Psoas muscle (tissue), 8 donors: ENCODE results near the gene ZBTB24. TPM values are rescaled to one million over a fixed set of nuclear protein-coding genes. Genes with fewer than 3 reads are reported as not detected.

Experiments
- ATAC-seq, 4 donors: fragments of 200-7000 bp; cut with Tn5 transposase; one replicate each; pipeline ENCODE4 v1.9.1; 2020; ENCODE audit warnings: moderate library complexity in 3 of 4, mild to moderate bottlenecking in 2 of 4
- DNase-seq, 2 donors: peaks; one replicate each; pipeline ENCODE4 v3.0.0-alpha.2; 2020
- H3K27ac ChIP-seq: fragments of 200-600 bp; one replicate; pipeline ENCODE4 v1.8.0; 2022
- H3K27me3 ChIP-seq, 3 donors: fragments of 200-600 bp in 1 of 3; one replicate each; pipeline versions ENCODE4 v1.6.1 to v1.8.0; 2013 to 2022; ENCODE audit warnings: low read length in 2 of 3, mild to moderate bottlenecking in 2 of 3, moderate library complexity in 1 of 3; ENCODE audit not compliant: insufficient read depth in 3 of 3
- H3K36me3 ChIP-seq, 2 donors: fragments of 200-600 bp in 1 of 2; one replicate each; pipeline versions ENCODE4 v1.6.1 to v1.8.0; 2013 to 2022; ENCODE audit warnings: low read depth in 1 of 2, mild to moderate bottlenecking in 1 of 2, moderate library complexity in 1 of 2; ENCODE audit not compliant: insufficient read depth in 1 of 2
- H3K4me1 ChIP-seq: fragments of 200-600 bp; one replicate; pipeline ENCODE4 v1.8.0; 2022
- H3K4me3 ChIP-seq: fragments of 200-600 bp; one replicate; pipeline ENCODE4 v1.8.0; 2022; ENCODE audit warnings: mild to moderate bottlenecking
- H3K9me3 ChIP-seq: fragments of 200-600 bp; one replicate; pipeline ENCODE4 v1.8.0; 2022
- WGBS, 3 donors: extraction: QIAGEN DNeasy Blood & Tissue Kit; methylation state at CpG; one replicate each; pipeline versions ENCODE4 v1.1.6 to v1.1.7; 2013; 5-methylcytosine and 5-hydroxymethylcytosine counted together
- intact Hi-C, 2 donors: fragments of 100-400 bp; cut with DNase I; formaldehyde crosslinking; loops; one replicate each; pipeline versions ENCODE4 v1.11.0 to v1.14.2; 2022
- polyA plus RNA-seq, 3 donors: library from polyadenylated mRNA; stranded (reverse); fragments of 200-250 nt; gene quantifications; one replicate each; pipeline ENCODE4 v1.2.3, GENCODE V29; 2013
- total RNA-seq, 4 donors: library from RNA; stranded (reverse); fragmentation: NEBNext Ultra II Directional in 2 of 4; extraction: Animal tissue kit (Norgen Biotek cat#: 25700) in 2 of 4; gene quantifications; one replicate each; pipeline versions ENCODE4 v1.2.1 to v1.2.4, GENCODE V29; 2021 to 2023
- TF ChIP-seq, protein P1 (sequence below): fragments of 200-600 bp; IDR thresholded peaks from one replicate; pipeline ENCODE4 v1.8.0; 2022; ENCODE audit warnings: antibody characterized with exemption
- donor health status: healthy with polysubstance abuse.
- donor health status: DM: no; HTN: no; CAD: no; lungs with moderate emphysema.
- donor health status: Bipolar disorder and iron deficiency.
- donor health status: healthy.
- donor health status: DM: yes; HTN: yes; CAD: no.
- donor health status: DM: no; HTN: no; CAD: no.
- donor health status: DM: no; HTN: no; CAD: no.
- donor health status: DM: yes; HTN: yes; CAD: no.

Gene ZBTB24
- total and polyA plus RNA-seq, 7 donors, result 2.3 to 5.8 (median 5.3) TPM

DNA sequence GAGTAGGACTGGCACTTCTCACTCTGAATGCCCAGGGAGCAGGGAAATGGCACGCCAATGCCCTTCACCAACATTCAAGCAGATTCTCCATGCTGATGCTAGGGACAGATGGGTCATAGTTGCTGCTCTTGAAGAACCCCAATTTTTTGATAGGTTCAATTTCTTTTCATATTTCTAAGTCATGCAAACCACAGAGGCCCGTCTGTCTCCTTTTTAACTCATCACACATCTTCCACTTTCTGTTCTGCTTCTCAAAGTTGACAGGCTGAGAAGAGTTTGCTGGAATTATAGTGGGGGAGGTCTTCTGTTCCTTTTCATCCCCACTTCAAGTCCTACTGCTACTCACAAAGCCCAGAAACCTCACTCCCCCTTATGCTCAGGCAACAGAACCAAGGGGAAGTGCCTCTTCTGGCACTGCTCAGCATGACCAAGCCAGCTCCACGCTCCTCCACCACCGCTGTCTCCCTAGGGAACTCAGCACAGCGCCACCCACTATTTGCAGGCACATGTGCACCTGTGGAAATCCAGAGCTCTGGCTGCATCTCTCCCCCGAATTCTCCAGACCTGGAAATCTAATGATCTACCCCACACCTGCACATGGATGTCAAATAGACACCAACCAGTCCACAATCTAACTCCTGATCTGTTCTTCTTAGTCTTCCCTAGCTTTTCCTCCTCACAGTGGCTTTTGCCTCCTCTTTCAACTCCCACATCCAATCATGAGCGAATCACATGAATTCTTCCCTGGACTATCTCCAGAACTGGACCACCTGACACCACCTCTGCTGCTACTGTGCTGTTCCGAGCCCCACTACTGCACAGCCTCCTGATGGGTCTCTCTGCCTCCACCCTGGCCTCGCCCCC is 10.7 kb downstream of the ZBTB24 start:
- H3K9me3 ChIP-seq, result no peaks in the 10 kb centered on the region
- H3K27ac ChIP-seq, result no peak overlapping the region
- WGBS, 3 donors, result 86 to 92% (median 89%) methylated on average over 9 of the region's 9 CpGs
- H3K27me3 ChIP-seq, result no peaks in the 10 kb centered on the region
- H3K4me1 ChIP-seq, result no peaks in the 10 kb centered on the region
- intact Hi-C loops, result no loop called here
- DNase-seq, result no peak
- peaks cover 8 to 98% of the 10 kb centered on the region in 2 donors for H3K36me3 ChIP-seq
- TF ChIP-seq, protein P1, sequence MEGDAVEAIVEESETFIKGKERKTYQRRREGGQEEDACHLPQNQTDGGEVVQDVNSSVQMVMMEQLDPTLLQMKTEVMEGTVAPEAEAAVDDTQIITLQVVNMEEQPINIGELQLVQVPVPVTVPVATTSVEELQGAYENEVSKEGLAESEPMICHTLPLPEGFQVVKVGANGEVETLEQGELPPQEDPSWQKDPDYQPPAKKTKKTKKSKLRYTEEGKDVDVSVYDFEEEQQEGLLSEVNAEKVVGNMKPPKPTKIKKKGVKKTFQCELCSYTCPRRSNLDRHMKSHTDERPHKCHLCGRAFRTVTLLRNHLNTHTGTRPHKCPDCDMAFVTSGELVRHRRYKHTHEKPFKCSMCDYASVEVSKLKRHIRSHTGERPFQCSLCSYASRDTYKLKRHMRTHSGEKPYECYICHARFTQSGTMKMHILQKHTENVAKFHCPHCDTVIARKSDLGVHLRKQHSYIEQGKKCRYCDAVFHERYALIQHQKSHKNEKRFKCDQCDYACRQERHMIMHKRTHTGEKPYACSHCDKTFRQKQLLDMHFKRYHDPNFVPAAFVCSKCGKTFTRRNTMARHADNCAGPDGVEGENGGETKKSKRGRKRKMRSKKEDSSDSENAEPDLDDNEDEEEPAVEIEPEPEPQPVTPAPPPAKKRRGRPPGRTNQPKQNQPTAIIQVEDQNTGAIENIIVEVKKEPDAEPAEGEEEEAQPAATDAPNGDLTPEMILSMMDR, result no peak
- H3K4me3 ChIP-seq, result no peak overlapping the region
- ATAC-seq, result no peak

GRCh38 chr6:109471105-109471810 is 11.8 kb downstream of the ZBTB24 start:
- intact Hi-C loops, result no loop called here

DNA sequence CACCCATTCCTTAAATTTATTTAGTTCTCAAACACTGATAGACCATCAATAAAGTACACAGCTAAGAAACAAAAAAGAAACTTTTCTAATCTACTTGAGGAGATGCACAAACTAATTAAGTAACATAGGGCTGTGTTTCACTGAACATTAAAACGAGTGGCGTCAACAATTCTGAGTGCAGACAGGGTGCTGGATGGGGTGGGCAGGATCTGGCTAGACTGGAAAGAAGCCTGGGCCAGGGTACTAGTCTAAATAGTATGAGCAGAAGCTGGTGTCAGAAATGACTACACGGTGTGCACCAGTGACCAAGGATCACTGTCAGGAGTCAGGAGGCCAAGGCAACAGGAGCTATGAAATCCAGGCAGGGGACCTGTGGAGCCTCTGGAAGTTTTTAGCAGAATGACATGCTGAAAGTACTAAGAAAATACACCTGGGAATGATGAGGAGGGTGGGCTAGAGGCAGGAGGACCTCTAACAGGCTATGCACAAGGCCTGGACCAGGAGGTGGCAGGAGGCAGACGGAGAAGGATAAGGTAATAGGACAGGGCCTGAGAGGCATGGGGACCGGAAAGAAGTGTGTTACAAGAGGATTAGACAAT is 13.3 kb downstream of the ZBTB24 start:
- no peak overlapping the region for H3K27ac ChIP-seq
- H3K4me1 ChIP-seq, result peaks cover 12% of the 10 kb centered on the region
- 87 to 88% (median 88%) methylated on average over 5 of the region's 5 CpGs for WGBS, 3 donors
- no peaks in the 10 kb centered on the region for H3K9me3 ChIP-seq
- DNase-seq (no peak), ATAC-seq (no peak)
- no peaks in the 10 kb centered on the region for H3K27me3 ChIP-seq
- intact Hi-C loops, result no loop called here
- H3K36me3 ChIP-seq, result peaks cover 12 to 100% of the 10 kb centered on the region in 2 donors
- TF ChIP-seq, protein P1, result no peak
- H3K4me3 ChIP-seq, result no peak overlapping the region

More at GRCh38 chr6:109471105-109471810, 11.8 kb downstream of the ZBTB24 start:
- DNase-seq (no peak), ATAC-seq (no peak)
- no peaks in the 10 kb centered on the region for H3K9me3 ChIP-seq
- no peaks in the 10 kb centered on the region for H3K27me3 ChIP-seq
- H3K27ac ChIP-seq, result no peak overlapping the region
- H3K36me3 ChIP-seq, result peaks cover 9 to 100% of the 10 kb centered on the region in 2 donors
- WGBS, 3 donors, result 91 to 98% (median 92%) methylated on average over 5 of the region's 5 CpGs
- H3K4me3 ChIP-seq, result no peak overlapping the region
- peaks cover 3% of the 10 kb centered on the region for H3K4me1 ChIP-seq
- TF ChIP-seq, protein P1, result no peak

- no peak overlapping the region for H3K27ac ChIP-seq
- peaks cover 12% of the 10 kb centered on the region for H3K4me1 ChIP-seq
- ATAC-seq, result no peak
- H3K9me3 ChIP-seq, result no peaks in the 10 kb centered on the region
- DNase-seq, result no peak
- TF ChIP-seq, protein P1, result no peak
- no peak overlapping the region for H3K4me3 ChIP-seq
- WGBS, 3 donors, result 93 to 98% (median 94%) methylated on average over 6 of the region's 6 CpGs
- intact Hi-C loops, result no loop called here
- no peaks in the 10 kb centered on the region for H3K27me3 ChIP-seq
- H3K36me3 ChIP-seq, result peaks cover 6 to 100% of the 10 kb centered on the region in 2 donors
These were observed 15.3 kb downstream of the ZBTB24 start for GRCh38 chr6:109467696-109468095.
